ENCODE measurements around the gene TMEM94. TPM values are rescaled to one million over a fixed set of nuclear protein-coding genes. Genes with fewer than 3 reads are reported as not detected.

The TMEM94 gene
- 10 to 100 TPM; 45.1 to 62.5 (median 51.1) TPM for total RNA-seq

- TF ChIP-seq CTCF (IDR thresholded peaks at IDR 0.05) (no peak), POLR2AphosphoS5 (IDR thresholded peaks at IDR 0.05) (peak in 2 of 3 donors; percentile 39 to 69), POLR2A (IDR thresholded peaks at IDR 0.05) (no peak)
- DNase-seq (ENCODE audit: low spot score in 2 of 2): peak; percentile 95 to 96
- Histone ChIP-seq H3K36me3 (no peaks in the 10 kb centered on the region), H3K27me3 (no peaks in the 10 kb centered on the region), H3K9me3 (no peaks in the 10 kb centered on the region), H3K4me3 (peak within 1 kb of the TSS; percentile 81 to 97 (median 90)), H3K4me1 (peaks cover 0 to 9% of the 10 kb centered on the region in 2 donors), H3K27ac (peak within 1 kb of the TSS; percentile 92 to 94)
- intact Hi-C loops (cut with DNase I; ENCODE audit: low total_unique reads): no loop called here
These were observed at the start of gene TMEM94 for GRCh38 chr17:75456417-75457046. TSS of gene TMEM94 (plus strand) at chr17:75456635. CDS start at chr17:75471906, 15,271 bp downstream.

- H3K4me1 ChIP-seq: peaks cover 0 to 13% of the 10 kb centered on the region in 2 donors
- no peaks in the 10 kb centered on the region for H3K36me3 ChIP-seq
- intact Hi-C loops (cut with DNase I; ENCODE audit: low total_unique reads): loop anchor here (10.0 kb wide), 1 partner anchor 83 kb away; no protein-coding TSS in a partner anchor
- H3K4me3 ChIP-seq: no peak overlapping the region
- H3K9me3 ChIP-seq: no peaks in the 10 kb centered on the region
- TF ChIP-seq POLR2A (IDR thresholded peaks at IDR 0.05) (no peak), CTCF (IDR thresholded peaks at IDR 0.05) (no peak), POLR2AphosphoS5 (IDR thresholded peaks at IDR 0.05) (no peak)
- H3K27me3 ChIP-seq: no peaks in the 10 kb centered on the region
- no peak for DNase-seq (ENCODE audit: low spot score in 2 of 2)
- no peak overlapping the region for H3K27ac ChIP-seq
These were observed 48.6 kb upstream of the TMEM94 start for GRCh38 chr17:75407655-75408352.

- H3K27ac ChIP-seq: no peak overlapping the region
- H3K36me3 ChIP-seq: no peaks in the 10 kb centered on the region
- no peaks in the 10 kb centered on the region for H3K27me3 ChIP-seq
- no peak for DNase-seq (ENCODE audit: low spot score in 2 of 2)
- peaks cover 0 to 6% of the 10 kb centered on the region in 2 donors for H3K4me1 ChIP-seq
- intact Hi-C loops (cut with DNase I; ENCODE audit: low total_unique reads): no loop called here
- no peaks in the 10 kb centered on the region for H3K9me3 ChIP-seq
- H3K4me3 ChIP-seq: no peak overlapping the region
- no peak for TF ChIP-seq POLR2A (IDR thresholded peaks at IDR 0.05)
- no peak for TF ChIP-seq CTCF (IDR thresholded peaks at IDR 0.05)
- no peak for TF ChIP-seq POLR2AphosphoS5 (IDR thresholded peaks at IDR 0.05)
These were observed 46.3 kb upstream of the TMEM94 start for GRCh38 chr17:75410141-75410540.

- DNase-seq (ENCODE audit: low spot score in 2 of 2): no peak
- Histone ChIP-seq H3K36me3 (no peaks in the 10 kb centered on the region), H3K4me1 (peaks cover 0 to 3% of the 10 kb centered on the region in 2 donors), H3K27ac (no peak overlapping the region), H3K9me3 (no peaks in the 10 kb centered on the region), H3K4me3 (no peak overlapping the region), H3K27me3 (no peaks in the 10 kb centered on the region)
- intact Hi-C loops (cut with DNase I; ENCODE audit: low total_unique reads): no loop called here
- no peak for TF ChIP-seq POLR2A (IDR thresholded peaks at IDR 0.05)
- no peak for TF ChIP-seq CTCF (IDR thresholded peaks at IDR 0.05)
- TF ChIP-seq POLR2AphosphoS5 (IDR thresholded peaks at IDR 0.05): no peak
These were observed 44.9 kb upstream of the TMEM94 start for GRCh38 chr17:75411328-75412067.
